ENCODE results near the gene PPM1K.

DNA sequence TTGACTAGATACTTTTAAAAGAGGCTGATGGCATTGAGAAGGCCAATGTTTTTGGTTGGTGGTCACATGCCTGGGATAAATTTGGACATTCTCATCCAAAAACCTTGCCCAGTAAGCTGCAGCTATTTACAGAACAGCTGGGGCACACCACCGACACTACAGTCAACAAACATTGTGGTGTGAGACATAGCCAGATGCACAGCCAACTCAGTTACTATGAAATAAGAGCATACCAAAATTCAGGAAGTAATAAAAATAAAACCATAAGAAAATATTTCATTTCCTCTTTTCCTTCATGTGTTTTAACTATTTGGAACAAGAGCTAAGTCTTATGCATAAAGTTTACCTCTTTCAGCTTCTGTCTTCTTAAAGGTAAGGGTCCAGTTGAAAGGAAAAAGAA, 8.8 kb downstream of the PPM1K start:
- TF ChIP-seq EZH2 (IDR thresholded peaks at IDR 0.05; ENCODE audit: low read depth, unreplicated experiment): no peak
- TF ChIP-seq CTCF (conservative IDR thresholded peaks at IDR 0.05; ENCODE audit: low read depth in 2 of 2): no peak
- TF ChIP-seq POLR2AphosphoS5 (IDR thresholded peaks at IDR 0.05; ENCODE audit: low read depth): no peak
- TF ChIP-seq REST (IDR thresholded peaks at IDR 0.05; ENCODE audit: unreplicated experiment): no peak
- no peak for TF ChIP-seq CREB1 (CRISPR knock-in tag; IDR thresholded peaks at IDR 0.05; ENCODE audit: low read depth)
- no peak for TF ChIP-seq ZNF331 (CRISPR knock-in tag; IDR thresholded peaks at IDR 0.05; ENCODE audit: low read depth)
- TF ChIP-seq EZH2phosphoT487 (IDR thresholded peaks at IDR 0.05; ENCODE audit: unreplicated experiment): no peak

Measured in GM23338 (cell line).